ENCODE measurements around the gene SPATC1L.
A peak's percentile ranks its signal among the peaks of the same experiment; 100 is the strongest.
"Not testable (repeated sequence)": the region's sequence is repeated elsewhere in the genome, so short reads cannot be mapped to it uniquely, and the experiment has no call there.

SPATC1L gene

DNA sequence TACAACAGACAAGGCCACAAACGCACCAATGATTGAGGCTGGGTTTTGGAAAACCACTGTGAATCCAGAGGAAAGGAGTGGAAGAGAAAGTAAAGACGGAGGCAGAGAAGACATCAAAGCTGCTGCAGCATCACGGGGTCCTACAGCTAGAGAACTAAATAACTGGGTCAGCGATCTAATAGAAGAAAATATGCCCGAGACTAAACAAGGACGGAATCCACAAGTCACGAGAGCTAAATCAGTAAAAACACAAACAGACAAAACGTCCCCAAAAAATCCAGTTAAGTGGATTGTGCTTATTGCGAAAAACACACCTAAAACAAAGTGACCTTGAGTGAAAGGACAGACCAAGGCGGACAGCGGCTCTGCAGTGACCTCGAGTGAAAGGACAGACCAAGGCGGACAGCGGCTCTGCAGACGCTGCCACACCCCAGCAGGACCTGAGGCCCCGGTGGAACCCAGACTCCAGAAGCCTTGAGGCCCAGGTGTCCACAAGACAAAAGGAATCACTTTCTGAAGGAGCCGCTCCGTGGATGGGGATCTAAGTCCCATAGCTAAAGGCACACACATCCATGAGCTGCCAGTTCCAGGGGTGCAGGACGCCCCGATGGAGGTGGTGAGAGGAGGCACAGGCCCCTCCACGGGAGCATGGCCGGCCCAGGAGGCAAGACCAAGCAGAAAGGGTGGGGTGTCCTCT lies 34.9 kb downstream of the SPATC1L start:
- no peak for FAIRE-seq

DNA sequence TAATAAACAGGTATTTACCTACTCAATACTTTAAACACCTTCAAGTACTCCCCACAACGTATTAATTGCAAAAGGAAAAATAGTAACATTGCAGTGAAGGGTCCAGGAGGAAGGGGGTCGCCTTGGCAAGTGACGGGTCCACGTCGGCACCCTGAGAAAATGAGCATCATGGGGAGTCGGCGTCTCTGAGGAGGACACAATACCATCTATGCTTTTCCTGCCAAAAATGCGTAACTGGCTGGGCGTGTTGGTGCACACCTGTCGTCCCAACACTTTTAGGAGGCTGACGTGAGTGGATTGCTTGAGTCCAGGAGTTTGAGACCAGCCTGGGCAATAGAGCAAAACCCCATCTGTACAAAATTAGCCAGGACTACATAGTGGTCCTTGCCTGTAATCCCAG lies 36.2 kb downstream of the SPATC1L start:
- FAIRE-seq: no peak

DNA sequence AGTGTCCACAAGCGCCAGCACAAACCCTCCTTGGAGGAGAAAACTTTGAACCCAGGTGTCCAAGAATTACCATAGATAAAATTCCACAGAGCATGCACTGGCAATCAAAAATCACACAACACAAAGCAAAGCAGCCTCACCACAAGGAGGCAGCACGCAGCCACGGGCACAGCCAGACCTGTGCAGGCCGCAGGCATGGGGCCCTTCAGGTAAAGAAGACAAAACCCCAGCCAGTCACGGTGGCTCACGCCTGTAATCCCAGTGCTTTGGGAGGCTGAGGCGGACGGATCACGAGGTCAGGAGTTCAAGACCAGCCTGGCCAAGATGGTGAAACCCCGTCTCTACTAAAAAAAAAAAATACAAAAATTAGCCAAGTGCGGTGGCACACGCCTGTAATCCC lies 36.8 kb downstream of the SPATC1L start:
- peak; percentile 41 for FAIRE-seq

DNA sequence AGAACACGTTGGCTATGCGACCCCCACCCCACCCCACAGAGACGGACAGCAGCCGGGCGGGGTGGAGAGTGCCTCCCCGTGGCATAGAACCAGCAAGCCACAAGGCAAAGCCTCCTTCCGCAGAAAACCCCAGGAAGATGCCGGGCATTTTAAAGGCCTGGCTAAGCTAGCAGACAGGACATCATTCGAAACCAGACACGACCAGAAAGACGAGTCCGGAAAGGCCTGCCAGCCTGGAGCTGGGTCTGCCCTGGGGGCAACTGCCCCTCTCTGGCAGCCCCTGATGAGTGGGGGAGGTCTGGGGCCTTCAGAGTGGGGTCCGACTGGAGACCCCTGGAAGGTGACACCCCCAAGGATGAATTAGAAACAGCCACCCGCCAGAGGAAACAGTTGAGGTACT lies 37.4 kb downstream of the SPATC1L start:
- no peak for FAIRE-seq

DNA sequence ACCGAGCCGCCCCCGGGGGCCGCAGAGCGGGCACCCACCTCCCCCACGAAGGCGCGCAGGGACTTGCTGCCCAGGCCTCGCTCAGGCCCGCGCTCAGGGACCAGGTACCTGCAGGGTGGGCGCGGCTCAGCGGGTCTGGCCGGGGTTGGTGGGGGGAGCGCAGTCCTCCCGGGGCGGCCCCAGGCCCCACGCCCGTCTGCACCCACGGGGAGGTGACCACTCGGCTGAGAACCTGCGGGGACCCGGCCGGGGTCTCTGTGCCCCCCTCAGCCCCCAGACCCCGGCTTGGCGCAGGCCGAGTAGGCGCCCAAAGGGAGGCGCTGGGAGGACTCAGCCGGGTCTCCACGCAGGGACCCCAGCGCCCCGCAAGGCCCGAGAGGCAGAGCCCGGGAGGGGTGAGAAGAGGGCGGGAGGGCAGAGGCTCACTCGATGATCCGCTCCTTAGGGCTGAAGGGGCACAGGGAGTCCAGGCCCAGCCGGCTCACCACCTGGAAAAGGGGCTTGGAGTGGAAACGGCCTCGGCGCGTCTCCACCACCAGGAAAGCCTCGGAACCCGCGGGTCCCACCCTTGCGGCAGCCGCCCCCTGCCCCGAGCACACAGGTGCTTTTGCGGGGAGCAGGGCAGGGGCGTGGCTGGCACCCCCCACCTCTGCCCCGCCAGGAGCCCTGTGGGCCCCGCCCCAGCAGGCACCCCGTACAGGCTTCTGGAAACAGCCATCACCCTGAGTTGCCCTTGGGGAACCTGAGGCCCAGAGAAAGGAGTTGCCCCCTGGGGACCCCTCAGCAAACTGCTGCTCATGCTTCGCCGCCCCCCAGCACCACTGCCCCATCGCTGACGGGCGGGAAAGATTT lies 38.2 kb downstream of the SPATC1L start:
- no peak for FAIRE-seq

DNA sequence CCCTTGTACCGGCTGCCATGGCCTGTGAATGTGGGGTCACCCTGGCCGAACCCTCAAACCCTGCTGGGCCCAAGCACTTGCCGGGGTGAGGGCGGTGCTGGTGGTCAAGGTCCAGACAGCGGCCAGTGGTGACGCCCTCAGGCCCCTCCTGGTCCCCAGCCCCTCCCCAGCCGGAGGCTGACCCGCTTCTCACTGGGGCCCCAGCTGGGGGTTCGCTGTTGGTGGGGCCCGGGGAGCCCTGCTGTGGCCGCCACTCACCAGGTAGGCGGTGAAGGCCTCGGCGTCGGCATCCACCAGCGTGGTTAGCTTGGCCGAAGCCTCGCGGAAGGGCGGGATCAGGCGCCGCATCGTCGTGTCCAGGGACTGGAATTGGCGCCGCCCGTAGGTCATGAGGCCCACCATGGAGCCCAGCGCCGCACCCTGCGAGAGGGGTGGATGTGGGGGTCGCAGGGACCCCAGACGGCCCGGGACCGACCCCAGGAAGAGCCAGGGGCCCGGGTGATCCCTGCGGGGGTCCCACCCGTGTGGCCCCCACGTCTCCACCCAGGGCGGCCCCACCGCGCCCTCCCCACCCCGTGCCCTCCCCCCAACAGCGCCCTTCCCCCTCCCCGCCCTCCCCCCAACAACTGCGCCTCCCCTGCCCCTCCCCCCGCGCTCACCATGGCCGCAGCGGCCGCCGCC lies 39.0 kb downstream of the SPATC1L start:
- no peak for FAIRE-seq

DNA sequence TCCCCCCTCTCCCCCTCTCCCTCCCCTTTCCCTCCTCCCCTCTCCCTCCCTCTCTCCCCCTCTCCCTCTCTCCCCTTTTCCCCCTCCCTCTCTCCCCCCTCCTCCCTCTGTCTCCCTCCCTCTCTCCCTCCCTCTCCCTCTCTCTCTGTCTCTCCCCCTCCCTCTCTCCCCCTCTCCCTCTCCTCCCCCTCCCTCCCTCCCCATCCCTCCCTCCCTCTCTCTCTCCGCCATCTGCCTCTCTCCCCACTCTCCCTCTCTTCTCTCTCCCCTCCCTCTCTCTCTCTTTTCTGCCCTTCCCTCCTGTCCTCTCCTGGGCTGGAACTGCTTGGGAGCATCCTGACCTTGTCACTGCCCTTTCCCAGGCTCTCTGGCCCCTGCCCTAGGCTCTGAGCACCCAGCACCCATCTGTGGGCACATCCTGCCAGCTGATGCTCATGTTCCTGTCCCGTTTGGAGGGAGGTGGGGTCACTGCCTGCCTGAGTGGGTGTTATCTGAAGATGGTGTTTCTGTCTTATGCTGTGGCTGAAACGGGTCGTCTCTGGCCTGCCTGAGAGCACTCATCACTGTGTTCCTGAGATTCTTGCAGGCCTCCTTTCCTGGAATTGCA lies 39.7 kb downstream of the SPATC1L start:
- FAIRE-seq: no peak

DNA sequence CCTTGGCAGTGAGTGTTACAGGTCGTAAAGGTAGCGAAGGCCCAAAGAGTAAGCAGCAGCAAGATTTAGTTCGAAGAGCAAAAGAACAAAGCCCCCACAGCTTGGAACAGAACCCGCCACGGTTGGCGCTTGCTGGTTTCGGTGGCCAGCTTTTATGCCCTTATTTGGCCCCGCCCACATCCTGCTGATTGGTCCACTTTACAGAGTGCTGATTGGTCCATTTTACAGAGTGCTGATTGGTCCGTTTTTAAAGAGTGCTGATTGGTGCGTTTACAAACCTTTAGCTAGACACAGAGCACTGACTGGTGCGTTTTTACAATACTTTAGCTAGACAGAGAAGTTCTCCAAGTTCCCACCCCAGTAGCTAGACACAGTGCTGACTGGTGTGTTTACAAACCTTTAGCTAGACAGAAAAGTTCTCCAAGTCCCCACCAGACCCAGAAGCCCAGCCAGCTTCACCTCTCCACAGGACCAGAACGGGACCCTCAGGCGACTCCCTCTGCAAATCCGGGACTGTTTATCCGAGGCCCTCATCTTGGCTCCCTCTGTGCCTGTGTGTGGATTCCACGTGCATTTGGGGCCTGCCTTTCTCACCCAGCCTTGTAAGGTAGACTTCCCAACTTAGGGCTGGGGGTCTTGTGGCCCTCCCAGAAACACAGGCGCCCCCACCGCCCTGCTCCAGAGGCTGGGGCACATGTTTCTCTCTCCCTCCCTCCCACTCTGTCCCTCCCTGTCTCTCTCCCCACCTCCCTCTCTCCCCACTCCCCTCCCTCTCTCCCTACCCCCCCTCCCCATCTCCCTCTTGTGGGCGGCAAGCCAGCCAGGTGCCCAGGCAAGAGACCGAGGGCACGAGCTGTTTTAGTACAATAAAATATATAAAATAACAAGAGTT lies 41.4 kb downstream of the SPATC1L start:
- no peak for FAIRE-seq

DNA sequence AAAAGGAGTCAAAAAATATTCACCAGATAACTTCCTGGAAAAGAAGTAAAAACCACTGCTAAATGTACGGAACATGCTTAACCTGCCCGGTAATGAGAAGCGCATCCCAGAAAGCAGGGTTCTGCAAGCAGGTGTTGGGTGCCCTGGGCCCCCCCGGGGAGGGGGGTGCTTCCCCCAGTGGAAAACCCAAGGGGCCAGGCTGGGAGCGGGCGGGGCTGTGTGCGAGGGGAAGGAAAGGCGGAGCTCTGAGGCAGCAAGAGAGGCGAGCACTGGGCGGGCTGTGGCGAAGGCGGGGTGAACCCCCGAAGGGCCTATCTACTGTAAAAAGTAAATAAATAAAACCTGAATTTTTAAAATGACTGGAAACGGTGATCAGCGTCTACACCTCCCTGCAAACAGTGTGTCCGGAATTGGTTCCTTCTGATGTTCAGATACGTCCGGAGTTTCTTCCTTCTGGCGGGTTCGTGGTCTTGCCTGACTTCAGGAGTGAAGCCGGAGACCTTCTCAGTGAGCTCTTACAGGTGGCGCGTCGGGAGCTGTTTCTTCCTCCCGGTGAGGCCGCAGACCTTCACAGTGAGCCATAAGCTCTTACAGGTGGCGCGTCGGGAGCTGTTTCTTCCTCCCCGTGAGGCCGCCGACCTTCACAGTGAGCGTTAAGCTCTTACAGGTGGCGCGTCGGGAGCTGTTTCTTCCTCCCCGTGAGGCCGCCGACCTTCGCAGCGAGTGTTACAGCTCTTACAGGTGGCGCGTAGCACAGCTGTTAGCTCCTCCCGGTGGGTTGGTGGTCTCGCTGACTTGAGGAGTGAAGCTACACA lies 42.3 kb downstream of the SPATC1L start:
- FAIRE-seq: no peak

DNA sequence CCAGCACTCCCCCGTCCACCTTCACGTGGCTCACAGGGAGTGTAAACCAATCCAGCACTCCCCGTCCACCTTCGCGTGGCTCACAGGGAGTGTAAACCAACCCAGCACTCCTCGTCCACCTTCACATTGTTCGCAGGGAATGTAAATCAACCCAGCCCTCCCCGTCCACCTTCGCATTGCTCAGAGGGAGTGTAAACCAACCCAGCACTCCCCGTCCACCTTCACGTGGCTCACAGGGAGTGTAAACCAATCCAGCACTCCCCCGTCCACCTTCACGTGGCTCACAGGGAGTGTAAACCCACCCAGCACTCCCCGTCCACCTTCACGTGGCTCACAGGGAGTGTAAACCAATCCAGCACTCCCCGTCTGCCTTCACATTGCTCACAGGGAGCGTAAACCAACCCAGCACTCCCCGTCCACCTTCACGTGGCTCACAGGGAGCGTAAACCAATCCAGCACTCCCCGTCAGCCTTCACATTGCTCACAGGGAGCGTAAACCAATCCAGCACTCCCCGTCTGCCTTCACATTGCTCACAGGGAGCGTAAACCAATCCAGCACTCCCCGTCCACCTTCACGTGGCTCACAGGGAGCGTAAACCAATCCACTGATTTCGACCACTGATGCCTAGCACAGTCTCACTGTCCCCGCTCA lies 43.8 kb downstream of the SPATC1L start:
- not testable (repeated sequence) for FAIRE-seq

DNA sequence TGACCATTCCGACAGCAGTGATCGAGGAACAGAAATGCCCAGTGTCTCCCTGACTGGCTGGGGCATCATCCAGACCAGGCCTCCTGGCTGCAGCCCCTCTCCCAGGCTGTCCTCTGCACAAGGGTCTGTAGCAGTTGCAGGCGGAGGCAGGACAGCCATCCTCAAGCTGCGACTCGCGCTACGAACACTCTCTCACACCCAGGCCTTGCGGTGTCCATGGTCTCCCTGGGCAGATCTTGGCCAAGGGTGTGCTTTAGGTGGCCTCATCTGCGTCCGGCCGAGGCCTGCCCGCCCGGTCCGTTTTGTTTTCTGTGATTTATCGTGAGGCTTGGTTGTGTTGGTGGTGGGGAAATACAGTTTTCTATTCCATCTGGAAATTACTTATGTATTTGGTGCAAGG lies 44.6 kb downstream of the SPATC1L start:
- no peak for FAIRE-seq

DNA sequence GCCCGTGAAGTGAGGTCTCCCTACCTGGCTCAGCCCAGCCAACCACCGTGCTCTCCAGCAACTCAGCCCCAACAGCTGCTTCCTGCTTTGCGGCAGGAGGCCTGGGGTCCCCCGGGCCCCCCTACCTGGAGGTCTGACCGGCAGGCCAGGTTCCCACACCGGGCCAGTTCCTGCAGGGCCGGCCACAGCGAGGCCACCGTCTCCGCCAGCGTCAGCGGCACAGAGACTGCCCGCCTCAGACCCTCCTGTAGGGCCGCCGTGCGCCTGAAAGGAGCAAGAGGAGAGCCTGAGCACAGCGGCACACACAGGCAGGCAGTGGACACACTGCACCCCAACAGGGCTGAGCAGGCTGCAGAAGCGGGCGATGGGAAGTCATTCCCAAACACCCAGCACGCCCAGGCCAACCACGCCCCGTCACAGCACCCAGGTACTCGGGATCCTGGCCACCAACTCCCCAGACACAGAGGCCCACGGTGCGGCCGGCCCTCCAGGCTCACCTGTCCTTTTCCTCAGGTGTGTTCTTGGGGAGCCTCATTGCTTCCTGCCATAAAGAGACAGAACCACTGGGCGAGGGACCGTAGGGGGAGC lies 45.8 kb downstream of the SPATC1L start:
- FAIRE-seq: no peak

DNA sequence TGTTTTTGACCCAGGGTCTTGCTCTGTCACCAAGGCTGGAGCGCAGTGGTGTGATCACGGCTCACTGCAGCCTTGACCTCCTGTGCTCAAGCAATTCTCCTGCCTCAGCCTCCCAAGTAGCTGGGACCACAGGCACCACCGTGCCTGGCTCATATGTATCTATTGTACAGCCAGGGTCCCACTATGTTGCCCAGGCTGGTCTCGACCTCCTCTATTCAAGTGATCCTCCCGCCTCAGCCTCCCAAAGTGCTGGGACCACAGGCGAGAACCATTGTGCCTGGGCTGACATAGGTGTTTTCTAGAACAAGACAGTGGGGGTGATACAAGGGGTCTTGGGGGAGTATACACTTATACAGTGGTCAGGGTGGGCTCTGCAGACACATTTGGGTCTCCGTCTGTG lies 46.4 kb downstream of the SPATC1L start:
- FAIRE-seq: no peak

DNA sequence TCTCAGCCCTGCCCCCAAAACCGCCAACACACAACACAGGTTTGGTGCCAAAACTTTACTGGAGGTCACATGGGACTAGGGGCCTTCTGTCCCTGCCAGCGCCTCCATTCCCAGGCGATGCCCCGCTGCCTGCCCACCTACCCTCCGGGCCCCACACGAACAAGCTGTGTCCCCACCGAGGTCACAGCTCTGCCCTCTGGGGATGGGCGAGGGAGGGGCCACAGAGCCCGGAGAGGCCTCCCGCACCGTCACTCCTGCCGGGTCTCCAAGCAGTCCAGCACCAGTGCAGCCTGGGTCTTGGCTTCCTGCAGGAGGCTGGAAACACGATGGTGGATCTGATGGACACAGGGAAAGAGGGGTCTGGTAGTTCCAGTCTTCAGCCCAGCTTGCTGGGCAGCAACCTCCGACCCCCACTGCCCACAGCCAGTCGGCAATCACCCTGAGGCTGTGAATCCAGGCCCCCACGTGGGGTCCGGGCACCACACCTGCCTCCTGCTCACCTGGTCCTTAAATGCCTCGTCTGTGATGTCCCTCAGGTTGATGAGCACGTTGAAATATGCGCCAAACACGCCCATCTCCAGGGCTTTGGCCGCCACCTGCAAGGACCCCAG lies 47.4 kb downstream of the SPATC1L start:
- FAIRE-seq: no peak

DNA sequence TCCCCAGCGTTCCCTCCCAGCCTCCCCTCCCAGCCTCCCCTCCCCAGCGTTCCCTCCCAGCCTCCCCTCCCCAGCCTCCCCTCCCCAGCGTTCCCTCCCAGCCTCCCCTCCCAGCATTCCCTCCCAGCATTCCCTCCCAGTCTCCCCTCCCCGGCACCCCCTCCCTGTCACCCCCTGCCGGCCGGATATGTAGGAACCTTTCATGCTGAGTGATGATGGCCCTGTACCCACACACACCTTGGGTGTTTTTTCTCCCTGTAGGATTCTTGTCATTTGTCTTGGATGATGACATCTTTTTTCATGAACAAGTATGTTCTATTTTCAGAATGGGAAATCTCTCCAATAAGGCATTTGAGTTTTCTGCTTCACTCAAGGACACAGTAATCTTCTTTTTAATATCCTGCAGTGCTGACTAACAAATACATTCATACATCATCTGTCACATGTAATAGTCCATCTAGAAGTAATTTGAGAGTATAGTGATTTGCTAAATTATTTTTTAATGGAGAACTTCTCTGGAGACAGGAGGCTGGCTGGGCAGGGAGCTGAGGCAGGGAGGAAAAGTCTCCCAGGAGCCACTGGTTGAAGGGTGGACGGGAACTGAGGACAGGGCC lies 48.4 kb downstream of the SPATC1L start:
- no peak for FAIRE-seq

DNA sequence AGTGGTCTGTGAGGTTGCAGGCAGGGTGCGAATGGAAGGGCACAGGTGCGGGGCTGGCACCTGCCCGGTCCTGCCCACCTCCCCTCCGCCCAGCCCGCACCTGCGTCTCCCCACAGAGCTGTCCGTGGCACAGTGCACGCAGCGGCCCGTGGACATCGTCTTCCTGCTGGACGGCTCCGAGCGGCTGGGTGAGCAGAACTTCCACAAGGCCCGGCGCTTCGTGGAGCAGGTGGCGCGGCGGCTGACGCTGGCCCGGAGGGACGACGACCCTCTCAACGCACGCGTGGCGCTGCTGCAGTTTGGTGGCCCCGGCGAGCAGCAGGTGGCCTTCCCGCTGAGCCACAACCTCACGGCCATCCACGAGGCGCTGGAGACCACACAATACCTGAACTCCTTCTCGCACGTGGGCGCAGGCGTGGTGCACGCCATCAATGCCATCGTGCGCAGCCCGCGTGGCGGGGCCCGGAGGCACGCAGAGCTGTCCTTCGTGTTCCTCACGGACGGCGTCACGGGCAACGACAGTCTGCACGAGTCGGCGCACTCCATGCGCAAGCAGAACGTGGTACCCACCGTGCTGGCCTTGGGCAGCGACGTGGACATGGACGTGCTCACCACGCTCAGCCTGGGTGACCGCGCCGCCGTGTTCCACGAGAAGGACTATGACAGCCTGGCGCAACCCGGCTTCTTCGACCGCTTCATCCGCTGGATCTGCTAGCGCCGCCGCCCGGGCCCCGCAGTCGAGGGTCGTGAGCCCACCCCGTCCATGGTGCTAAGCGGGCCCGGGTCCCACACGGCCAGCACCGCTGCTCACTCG lies 52.2 kb downstream of the SPATC1L start:
- FAIRE-seq: no peak

DNA sequence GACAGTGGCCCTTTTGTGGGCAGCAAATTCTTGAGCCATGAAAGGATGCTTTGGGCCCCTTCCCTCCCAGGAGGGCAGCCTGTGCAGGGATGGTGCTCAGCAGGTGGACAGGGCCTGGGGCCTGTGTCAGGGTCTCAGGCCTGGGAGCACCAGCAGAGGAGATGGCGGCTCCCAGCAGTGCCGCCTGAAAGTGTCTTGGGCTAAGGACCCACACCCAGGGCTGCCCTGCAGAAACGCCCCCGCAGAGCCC lies 52.7 kb downstream of the SPATC1L start:
- no peak for FAIRE-seq

DNA sequence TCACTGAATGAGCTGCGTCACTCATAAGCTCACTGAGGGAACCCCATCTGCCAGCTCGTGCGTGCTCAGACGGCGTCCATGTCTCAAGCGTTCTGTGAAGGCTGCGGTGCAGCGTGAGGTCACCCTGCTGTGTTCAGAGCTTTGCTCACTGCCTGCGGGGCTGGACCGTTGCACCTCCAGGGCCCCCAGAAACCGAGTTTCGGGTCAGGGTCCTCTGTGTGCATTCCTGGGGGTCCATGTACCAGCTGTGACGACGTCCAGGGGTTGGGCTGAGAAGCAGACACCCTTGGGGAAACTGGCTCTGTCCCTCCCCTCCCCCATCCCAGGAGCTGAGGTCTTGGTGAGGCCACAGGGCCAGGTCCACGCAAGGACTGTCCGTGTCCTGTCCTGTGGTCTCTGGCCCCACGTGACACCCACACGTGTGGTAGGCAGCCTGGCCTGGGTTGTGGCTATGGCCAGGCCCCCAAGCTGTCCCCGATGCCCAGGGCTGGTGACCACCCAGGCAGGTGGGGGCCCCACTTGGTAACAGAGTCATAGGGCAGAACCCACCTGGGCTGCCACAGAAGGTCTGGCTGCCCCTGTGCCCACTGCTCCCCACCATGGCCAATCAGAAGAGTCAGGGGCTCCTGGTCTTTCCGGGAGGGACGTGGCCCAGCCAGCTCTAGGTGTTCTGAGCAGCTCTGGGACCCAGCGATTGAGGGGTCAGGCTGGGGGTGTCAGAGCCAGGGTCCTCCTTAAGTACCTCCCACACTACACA lies 53.2 kb downstream of the SPATC1L start:
- no peak for FAIRE-seq
